Astrocyte of the cerebellum (primary cell): Measurements from ENCODE around the gene NUP153.
A peak's percentile ranks its signal among the peaks of the same experiment; 100 is the strongest.

Experiments used
- DNase-seq: peaks from one replicate; pipeline ENCODE4 v3.0.0-alpha.2; 2011; ENCODE audit warnings: low read depth
- H3K4me3 ChIP-seq: 2 replicates; pipeline ENCODE4 v1.5.1; 2011; ENCODE audit warnings: mild to moderate bottlenecking, low read depth, low read length, moderate library complexity
- in situ Hi-C: cut with HindIII; loops from 2 replicates; pipeline ENCODE4 v1.10.0; 2017; ENCODE audit warnings: low sequenced_read_pairs
- TF ChIP-seq, protein P1 (sequence below): IDR thresholded peaks from 2 replicates; pipeline ENCODE4 v1.5.1; 2012; ENCODE audit warnings: low read length, low read depth, moderate library complexity, mild to moderate bottlenecking; ENCODE audit errors: missing control alignments

The NUP153 gene

DNA sequence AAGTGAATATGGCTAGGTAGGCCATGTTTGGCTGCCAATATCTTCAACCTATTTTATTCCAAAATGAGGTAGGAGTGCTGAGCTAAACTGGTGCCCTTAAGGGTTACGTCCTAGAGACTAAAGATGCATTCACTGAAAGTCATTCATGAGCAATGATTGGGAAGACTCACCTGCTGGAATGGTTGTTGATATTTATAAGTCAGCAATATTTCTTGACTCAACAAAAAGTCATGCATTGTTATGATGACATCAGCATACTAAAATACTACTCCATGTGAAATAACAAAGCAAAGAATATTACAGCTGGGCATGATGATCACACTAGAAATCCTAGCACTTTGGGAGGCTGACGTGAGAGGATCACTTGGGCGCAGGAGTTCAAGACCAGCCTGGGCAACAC is 17.6 kb upstream of the NUP153 start:
- TF ChIP-seq, protein P1, sequence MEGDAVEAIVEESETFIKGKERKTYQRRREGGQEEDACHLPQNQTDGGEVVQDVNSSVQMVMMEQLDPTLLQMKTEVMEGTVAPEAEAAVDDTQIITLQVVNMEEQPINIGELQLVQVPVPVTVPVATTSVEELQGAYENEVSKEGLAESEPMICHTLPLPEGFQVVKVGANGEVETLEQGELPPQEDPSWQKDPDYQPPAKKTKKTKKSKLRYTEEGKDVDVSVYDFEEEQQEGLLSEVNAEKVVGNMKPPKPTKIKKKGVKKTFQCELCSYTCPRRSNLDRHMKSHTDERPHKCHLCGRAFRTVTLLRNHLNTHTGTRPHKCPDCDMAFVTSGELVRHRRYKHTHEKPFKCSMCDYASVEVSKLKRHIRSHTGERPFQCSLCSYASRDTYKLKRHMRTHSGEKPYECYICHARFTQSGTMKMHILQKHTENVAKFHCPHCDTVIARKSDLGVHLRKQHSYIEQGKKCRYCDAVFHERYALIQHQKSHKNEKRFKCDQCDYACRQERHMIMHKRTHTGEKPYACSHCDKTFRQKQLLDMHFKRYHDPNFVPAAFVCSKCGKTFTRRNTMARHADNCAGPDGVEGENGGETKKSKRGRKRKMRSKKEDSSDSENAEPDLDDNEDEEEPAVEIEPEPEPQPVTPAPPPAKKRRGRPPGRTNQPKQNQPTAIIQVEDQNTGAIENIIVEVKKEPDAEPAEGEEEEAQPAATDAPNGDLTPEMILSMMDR = no peak
- DNase-seq = no peak
- no peak overlapping the region for H3K4me3 ChIP-seq
- in situ Hi-C loops = no loop called here

DNA sequence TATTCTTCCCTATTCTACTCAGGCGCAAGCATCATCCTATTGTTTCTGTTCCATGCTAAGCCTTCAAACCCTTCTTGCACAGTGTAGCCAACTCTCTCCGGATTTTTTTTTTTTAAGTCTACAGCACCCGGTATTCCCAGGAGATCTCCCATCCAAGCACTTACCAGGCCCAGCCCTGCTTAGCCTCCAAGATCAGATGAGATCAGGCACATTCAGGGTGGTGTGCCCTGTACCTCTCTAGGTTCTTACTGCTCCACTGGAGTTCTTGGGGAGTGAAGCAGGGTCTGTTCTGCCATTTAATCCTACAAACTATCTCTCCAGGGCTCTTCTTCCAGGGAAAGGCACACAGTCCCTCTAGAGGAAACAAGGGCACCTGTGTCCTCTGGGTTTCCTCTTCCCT is 14.9 kb upstream of the NUP153 start:
- in situ Hi-C loops = no loop called here
- no peak overlapping the region for H3K4me3 ChIP-seq
- DNase-seq = no peak

DNA sequence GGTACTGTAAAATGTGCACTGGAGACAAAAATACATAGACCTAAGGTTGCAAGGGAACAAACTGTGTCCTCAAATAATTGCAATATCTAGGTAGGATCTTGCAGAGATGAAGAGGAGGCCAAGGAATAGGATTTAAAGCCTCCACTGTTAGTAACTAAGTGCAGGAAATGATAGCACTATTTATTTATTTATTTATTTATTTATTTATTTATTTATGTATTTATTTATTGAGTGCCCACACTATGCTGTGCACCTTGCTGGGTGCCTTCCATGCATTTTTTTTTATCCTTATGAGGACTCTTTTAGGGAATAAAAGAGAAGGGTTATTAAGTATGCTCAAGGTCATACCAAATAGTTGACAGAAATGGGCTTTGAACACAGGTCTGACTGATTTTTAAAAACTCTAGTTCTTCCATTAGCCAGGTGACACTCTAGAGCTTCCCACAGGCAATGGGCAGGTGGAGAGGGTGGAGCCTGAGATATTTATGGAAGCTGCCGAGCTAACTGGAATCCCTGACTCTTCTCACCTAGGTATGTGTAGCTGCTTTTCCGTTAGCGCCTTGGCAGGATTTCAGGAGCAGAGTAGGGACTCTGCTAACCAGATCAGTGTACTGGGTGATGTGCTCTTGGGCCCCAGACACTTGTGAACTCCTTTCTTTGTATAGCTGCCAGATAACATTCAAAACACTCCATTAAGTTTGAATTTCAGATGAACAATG is 12.8 kb upstream of the NUP153 start:
- TF ChIP-seq, protein P1 = no peak
- in situ Hi-C loops = no loop called here
- DNase-seq = no peak

More for the DNA sequence above, 14.9 kb upstream of the NUP153 start:
- TF ChIP-seq, protein P1 = no peak

DNA sequence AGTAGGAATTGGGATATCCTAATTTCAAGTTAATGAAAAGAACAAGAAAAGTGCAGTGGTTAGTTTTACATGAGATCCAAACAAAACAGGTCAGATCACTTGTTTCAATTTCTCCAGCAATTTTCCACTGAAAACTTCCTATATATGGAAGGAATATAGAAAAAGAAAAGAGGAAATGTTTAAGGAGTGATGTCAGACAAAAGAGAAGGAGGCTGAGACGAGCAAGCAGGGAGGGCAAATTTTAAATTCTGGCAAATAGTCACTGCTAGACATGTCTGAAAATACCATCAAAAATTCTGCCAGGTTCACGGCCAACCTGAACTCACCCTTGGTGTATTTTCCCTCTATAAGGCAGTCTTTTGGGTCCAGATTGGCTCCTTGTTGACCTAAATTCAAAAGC is 9.5 kb upstream of the NUP153 start:
- no peak for DNase-seq
- in situ Hi-C loops = no loop called here
- TF ChIP-seq, protein P1 = no peak
- H3K4me3 ChIP-seq = no peak overlapping the region

More for the DNA sequence above, 12.8 kb upstream of the NUP153 start:
- no peak overlapping the region for H3K4me3 ChIP-seq

GRCh38 chr6:17714879-17715851 is 8.4 kb upstream of the NUP153 start:
- in situ Hi-C loops = no loop called here
- DNase-seq = peak; percentile 90
- H3K4me3 ChIP-seq = no peak overlapping the region
- TF ChIP-seq, protein P1 = no peak

DNA sequence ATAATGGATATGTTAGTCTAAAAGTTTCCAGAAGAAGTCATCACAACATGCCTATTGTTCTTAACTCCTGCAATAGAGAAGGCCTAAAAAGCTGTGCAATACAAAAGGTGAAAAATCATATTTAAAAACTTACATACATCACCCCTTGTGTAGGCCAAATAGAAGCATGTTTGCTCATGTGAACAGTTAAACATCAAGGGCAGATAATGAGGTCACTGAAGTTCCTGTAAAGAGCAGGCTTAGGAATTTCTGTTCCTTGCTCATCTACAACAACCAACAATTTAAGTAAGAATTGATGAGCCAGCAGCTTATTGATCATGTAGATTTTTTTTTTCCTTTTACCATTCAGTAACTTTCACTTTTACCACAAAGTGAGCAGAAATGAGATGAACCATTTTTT is 7.5 kb upstream of the NUP153 start:
- in situ Hi-C loops = no loop called here
- no peak for DNase-seq

More for the DNA sequence above, 7.5 kb upstream of the NUP153 start:
- TF ChIP-seq, protein P1 = no peak
- no peak overlapping the region for H3K4me3 ChIP-seq
